Myocyte (in vitro differentiated cells): ENCODE data around the gene NUP43. TPM values are rescaled to one million over a fixed set of nuclear protein-coding genes. Genes with fewer than 3 reads are reported as not detected.
"Not testable (repeated sequence)": the region's sequence is repeated elsewhere in the genome, so short reads cannot be mapped to it uniquely, and the experiment has no call there.

Experiments used
- DNase-seq: peaks from one replicate; pipeline ENCODE4 v3.0.0-alpha.2; 2012; ENCODE audit warnings: low read depth
- total RNA-seq: library from RNA; depleted of rRNA; stranded (reverse); fragments of >200 nt; gene quantifications from 2 replicates; pipeline ENCODE4 v1.2.3, GENCODE V29; 2014

Gene NUP43
- total RNA-seq, 1 donor from 2014 or later: 33.2 TPM

DNA sequence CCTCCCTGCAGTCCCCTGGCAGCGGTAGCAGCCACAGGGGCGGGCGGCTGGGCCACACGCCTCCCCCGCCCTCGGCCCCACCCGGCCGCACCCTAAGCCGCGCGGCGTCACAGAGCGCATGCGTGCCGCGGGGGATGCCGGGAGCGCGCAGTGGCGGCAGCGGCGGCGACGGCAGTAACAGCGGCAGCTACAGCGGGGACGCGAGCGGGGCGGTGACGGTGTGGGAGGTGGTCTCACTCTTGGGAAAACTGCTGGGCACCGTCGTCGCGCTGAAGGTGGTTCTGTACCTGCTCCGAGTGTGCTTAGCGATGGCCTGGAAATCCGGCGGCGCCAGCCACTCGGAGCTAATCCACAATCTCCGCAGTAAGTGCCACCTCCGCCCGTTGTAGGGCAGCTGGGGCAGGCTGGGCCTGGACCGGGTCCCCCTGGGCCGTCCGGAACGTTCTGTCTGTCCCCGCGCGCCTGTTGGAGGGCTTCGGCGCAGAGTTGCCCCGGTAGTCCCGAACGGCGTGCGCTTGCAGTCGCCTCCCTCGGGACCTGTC lies 3.3 kb upstream of the NUP43 start, which contains the start of gene PCMT1:
Gene PCMT1, plus strand, starts transcription at position 148 of the 542 bp plus-strand sequence. Its CDS starts 161 bp downstream, at position 309.
- DNase-seq: peak; percentile 95

- DNase-seq: not testable (repeated sequence)
Observed at GRCh38 chr6:149749082-149749593, 2.8 kb upstream of the NUP43 start.

DNA sequence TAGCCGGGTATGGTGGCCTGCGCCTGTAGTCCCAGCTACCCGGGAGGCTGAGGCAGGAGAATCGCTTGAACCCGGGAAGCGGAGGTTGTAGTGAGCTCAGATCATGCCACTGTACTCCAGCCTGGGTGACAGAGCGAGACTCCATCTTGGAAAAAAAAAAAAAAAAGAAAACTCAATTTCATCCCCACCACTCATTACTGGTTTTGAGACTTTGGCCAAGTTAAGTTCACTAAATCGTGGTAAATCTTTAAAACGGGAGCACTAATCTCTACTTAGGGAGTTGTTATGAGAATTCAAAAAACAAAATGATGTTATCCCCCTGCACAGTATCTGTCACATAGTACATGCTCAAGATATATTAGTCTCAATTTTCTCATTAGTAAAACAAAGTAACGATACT lies 1.1 kb downstream of the NUP43 start:
- DNase-seq: not testable (repeated sequence)

DNA sequence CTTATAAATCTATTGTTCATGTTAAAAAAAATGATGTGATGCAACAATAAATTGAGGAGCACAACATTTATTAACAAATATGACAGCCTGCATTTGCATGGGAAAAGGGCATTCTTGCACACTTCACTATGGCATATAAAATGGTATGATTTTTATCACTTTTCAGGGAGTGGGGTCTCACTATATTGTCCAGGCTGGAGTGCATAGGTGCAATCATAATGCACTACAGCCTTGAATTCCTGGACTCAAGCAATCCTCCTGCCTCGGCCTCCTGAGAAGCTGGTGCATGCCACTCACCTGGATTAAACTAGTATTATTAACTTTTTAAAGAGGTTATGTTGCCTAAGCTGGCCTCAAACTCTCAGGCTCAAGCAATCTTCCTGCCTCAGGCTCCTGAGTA lies 11.4 kb downstream of the NUP43 start:
- no peak for DNase-seq

DNA sequence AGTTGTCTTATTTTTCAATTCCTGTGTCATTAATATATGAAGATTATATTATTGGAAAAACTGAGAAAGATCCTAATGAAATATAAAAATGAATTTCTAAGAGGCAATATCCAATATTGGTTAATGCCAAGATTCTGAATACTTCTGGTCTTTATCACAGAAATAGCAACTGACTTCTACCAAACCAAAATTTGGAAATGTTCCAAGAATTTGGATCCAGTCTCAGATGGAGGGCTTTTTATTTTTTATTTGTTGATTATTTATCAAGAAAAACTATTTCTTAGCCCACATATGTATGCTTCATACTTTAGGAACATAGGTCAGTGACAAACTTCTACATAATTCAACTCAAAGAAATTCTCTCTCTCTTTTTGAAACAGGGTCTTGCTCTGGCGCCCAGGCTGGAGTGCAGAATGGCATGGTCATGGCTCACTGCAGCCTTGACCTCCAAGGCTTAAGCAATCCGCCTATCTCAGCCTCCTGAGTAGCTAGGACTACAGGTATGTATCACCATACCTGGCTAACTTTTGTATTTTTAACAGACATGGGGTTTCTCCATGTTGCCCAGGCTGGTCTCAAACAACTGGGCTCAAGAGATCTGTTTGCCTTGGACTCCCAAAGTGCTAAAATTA lies 13.1 kb downstream of the NUP43 start:
- DNase-seq: no peak

DNA sequence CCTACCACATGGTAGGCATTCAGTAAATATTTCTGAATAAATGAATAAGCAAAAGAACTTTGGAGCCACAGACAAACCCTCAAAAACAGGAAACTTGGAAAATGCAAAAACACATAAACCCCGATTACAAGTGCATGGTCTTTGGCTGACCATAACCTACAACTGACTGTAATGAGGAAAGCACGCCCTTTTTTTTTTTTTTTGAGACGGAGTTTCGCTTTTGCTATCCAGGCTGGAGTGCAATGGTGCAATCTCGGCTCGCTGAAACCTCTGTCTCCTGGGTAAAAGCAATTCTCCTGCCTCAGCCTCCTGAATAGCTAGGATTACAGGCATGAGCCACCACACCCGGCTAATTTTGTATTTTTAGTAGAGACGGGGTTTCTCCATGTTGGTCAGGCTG lies 16.5 kb downstream of the NUP43 start:
- no peak for DNase-seq

DNA sequence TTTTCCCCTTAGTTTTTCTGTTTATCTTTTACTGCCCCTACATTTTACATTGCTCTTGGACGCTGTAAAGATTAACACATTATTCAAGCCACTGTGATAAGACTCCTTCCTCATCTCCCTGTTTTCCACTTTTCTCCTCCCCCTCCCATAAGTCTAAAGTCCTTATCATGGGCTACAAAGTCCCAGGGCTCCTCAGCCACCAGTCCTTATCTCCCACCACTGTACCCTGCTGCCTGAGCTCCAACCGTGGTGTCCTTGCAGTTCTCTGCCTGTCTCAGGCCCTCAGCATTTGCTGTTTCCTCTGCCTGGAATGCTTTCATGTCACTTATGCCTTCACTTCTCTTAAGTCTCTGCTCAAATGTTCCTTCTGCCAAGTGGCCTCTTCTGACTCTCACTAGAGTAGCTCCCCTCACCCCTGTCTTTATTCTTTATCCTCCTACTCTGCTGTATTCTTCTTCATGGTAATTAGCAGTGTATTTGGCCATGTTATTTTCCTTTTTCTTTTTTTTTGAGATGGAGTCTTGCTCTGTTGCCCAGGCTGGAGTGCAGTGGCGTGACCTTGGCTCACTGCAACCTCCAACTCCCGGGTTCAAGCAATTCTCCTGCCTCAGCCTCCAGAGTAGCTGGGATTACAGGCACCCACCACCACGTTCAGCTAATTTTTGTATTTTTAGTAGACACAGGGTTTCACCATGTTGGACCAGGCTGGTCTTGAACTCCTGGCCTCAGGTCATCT lies 17.7 kb downstream of the NUP43 start:
- no peak for DNase-seq

DNA sequence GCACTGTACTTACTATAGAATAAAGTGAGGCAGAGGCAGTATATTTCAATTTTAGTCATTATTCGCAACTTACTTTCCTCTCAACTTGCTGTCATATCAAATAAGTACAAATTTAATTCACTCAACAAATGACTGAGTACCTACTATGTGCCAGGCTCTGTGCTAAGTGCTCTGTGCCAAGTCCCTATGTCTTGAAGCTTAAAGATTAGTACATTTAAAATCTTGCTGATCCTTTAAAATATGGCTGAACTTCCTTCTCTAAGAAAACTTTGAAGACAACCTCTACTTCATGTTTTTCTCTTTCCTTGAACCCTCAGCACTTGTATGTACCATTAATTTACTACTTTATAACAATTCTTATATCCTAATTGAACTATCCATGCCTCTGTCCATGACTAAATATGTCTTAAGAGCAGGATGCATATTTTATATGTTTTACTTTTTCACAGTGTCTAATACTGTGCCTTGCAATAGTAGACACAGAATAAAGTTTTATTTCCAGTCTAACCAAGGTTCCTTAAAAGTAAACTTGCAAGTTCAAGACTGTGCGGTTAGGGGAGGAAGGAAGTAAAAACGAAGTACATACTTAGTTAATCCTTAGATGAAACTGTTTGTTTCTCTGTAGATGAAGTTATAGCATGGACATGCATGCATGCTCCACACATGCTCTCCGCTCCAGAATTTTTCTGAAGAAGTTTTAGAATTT lies 18.4 kb downstream of the NUP43 start:
- DNase-seq: no peak

GRCh38 chr6:149725785-149726184 lies 20.5 kb downstream of the NUP43 start:
- no peak for DNase-seq

DNA sequence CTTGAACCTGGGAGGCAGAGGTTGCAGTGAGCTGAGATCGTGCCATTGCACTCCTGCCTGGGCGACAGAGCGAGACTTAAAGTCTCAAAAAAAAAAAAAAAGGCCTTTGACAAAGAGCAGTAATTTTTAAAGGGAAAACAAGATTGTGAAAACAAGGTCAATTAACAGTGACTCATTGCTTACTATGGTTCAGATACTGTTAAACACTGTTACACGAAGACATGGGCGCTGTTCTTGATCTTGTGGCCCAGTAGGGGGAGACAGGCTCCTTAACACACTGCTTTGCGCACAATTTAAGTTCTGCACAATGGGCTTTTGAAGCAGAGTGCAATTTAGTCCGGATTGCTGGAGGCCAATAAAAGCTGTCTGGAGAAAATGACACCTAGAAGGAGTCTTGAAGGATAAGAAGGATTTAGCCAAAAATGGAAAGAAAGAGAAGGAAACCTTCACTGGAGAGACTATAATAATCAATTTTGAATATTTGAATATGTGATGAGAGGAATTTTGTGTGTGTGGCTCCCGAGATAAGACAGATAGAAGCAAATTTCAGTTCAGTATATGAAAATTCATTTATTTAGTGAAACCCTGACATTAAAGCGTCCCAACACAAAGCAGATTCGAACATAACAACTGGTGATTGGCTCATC lies 22.4 kb downstream of the NUP43 start:
- peak; percentile 43 for DNase-seq

- no peak for DNase-seq
Observed at GRCh38 chr6:149723262-149723661, 23.1 kb downstream of the NUP43 start.

DNA sequence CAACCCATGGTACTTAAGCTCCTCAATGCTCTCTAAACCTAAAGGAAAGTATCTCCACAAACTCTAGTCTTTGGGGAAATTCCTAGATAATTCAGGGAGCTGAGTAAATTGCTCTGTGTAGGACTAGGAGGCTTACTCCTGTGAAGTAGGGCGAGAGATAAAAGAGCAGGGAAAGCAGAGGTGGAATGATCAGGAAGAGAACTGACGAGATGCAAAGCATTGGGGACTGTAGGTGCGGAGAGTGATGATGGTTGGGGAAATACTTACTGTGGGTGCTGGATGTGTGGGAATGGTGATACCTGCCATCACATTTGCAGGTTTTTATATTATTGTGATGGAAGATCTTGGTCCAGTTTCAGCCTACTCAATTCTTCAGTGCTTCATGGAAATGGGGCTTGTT lies 26.8 kb downstream of the NUP43 start:
- DNase-seq: no peak

GRCh38 chr6:149717588-149718458 lies 28.5 kb downstream of the NUP43 start, which contains the start of gene LATS1:
Gene LATS1 (minus strand): TSS chr6:149718101. CDS start chr6:149702126, 15,975 bp downstream.
- DNase-seq: peak; percentile 90

GRCh38 chr6:149717255-149717587 lies 29.1 kb downstream of the NUP43 start:
- DNase-seq: no peak

- no peak for DNase-seq
Observed at GRCh38 chr6:149716181-149716963, 30.0 kb downstream of the NUP43 start.

- no peak for DNase-seq
Observed at GRCh38 chr6:149714442-149714841, 31.9 kb downstream of the NUP43 start.

- DNase-seq: no peak
Observed at GRCh38 chr6:149711711-149712110, 34.6 kb downstream of the NUP43 start.

DNA sequence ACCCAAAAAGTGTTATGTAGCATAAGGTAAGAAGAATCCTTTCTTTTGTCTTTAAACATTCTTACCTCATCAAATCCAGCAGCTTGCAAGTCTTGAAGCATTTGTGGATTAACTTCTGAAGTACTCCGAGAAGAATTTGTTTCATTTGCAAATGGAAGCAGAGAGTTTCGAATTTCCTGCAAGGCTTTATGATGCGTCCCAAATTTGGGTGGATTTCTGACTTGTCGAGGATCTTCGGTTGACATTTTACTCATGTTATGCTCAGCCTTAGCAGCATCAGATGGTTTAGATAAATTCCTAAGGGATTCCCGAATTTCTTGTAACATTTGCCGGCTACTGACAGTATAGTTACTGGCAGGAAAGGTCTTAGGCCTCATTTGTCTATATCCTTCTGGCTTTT lies 44.6 kb downstream of the NUP43 start:
- DNase-seq: no peak

DNA sequence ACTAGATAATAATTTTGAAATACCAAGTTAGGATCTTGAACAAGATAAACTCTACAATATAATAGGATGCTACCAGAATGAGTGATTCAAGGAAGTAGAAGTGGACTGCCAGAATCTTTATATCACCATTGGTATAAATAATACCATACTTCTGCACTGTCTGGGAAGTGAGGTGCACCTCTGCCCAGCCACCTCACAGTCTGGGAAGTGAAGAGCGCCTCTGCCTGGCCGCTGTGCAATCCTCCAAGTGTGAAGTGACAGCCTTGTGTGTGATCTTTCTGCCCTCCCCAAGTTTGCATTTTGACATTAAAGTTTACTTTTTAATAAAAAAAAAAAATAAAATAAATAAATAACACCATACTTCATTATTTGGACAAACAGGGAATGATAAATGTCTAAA lies 47.2 kb downstream of the NUP43 start:
- DNase-seq: no peak
